Caco-2 (cell line): ENCODE results near the gene TPRG1. TPM values are rescaled to one million over a fixed set of nuclear protein-coding genes. Genes with fewer than 3 reads are reported as not detected.
A peak's percentile ranks its signal among the peaks of the same experiment; 100 is the strongest.

Experiments
- BruUV-seq: library from RNA; stranded (reverse); fragments of 400-500 nt; replicated peaks from 2 replicates; lab custom pipeline; 2021; lab: Mats Ljungman, UMichigan
- CTCF ChIA-PET: fragments of 300-600 bp; sonication (Branson Sonifier 250); formaldehyde crosslinking; loops from one replicate; lab custom pipeline; 2022; ENCODE audit warnings: antibody characterized with exemption; lab: Charles Lee
- POLR2A ChIA-PET: fragments of 300-600 bp; sonication (Branson Sonifier 250); formaldehyde crosslinking; loops from one replicate; lab custom pipeline; 2022; ENCODE audit warnings: antibody characterized with exemption; lab: Charles Lee
- DNase-seq, 2 experiments: peaks; one replicate each; pipeline versions ENCODE4 v3.0.0 to v3.0.0-alpha.2; 2020 to 2022
- H3K27me3 ChIP-seq: replicated peaks from 2 replicates; pipeline ENCODE4 v1.6.0; 2011; ENCODE audit warnings: low read length; ENCODE audit not compliant: control insufficient read depth, insufficient read depth
- H3K36me3 ChIP-seq: 2 replicates; pipeline ENCODE4 v1.5.1; 2011; ENCODE audit warnings: low read length; ENCODE audit not compliant: control insufficient read depth, insufficient read depth
- H3K4me1 ChIP-seq: fragments of 250-450 bp; sonication (Bioruptor Pico); 2 replicates; pipeline ENCODE4 v1.5.1; 2020; ENCODE audit warnings: mild to moderate bottlenecking
- H3K4me3 ChIP-seq: 2 replicates; pipeline ENCODE4 v1.5.1; 2011; ENCODE audit warnings: low read depth, mild to moderate bottlenecking, control low read depth, low read length
- H3K9me3 ChIP-seq: fragments of 250-450 bp; sonication (Bioruptor Pico); 2 replicates; pipeline ENCODE4 v1.5.1; 2020; ENCODE audit warnings: mild to moderate bottlenecking, moderate library complexity
- H3K27ac Mint-ChIP-seq: one replicate; pipeline ENCODE4 v1.8.0; 2022; ENCODE audit warnings: mixed read lengths; ENCODE audit not compliant: unreplicated experiment
- H3K27me3 Mint-ChIP-seq: one replicate; pipeline ENCODE4 v1.8.0; 2022; ENCODE audit warnings: mixed read lengths; ENCODE audit not compliant: insufficient read depth, unreplicated experiment
- H3K36me3 Mint-ChIP-seq: one replicate; pipeline ENCODE4 v1.8.0; 2022; ENCODE audit warnings: mild to moderate bottlenecking, mixed read lengths; ENCODE audit not compliant: insufficient read depth, unreplicated experiment
- H3K4me1 Mint-ChIP-seq: one replicate; pipeline ENCODE4 v1.8.0; 2022; ENCODE audit warnings: low read depth, mixed read lengths; ENCODE audit not compliant: unreplicated experiment
- H3K4me3 Mint-ChIP-seq: one replicate; pipeline ENCODE4 v1.8.0; 2022; ENCODE audit warnings: mild to moderate bottlenecking, moderate library complexity, mixed read lengths; ENCODE audit not compliant: unreplicated experiment
- H3K9me3 Mint-ChIP-seq: one replicate; pipeline ENCODE4 v1.8.0; 2022; ENCODE audit warnings: mixed read lengths; ENCODE audit not compliant: unreplicated experiment
- intact Hi-C: fragments of 100-400 bp; cut with micrococcal nuclease; formaldehyde crosslinking; loops from one replicate; pipeline ENCODE4 v1.10.0; 2022; ENCODE audit not compliant: unreplicated experiment
- total RNA-seq: library from RNA; stranded (reverse); gene quantifications from 2 replicates; pipeline ENCODE4 v1.2.3, GENCODE V29; 2022
- TF ChIP-seq, protein P1 (sequence below), 2 experiments: fragments of 200-600 bp in 1 of 2; IDR thresholded peaks; 1 replicate in 1 of 2; 2 replicates in 1 of 2; pipeline versions ENCODE4 v1.5.1 to v1.8.0; 2011 to 2022; ENCODE audit warnings: antibody characterized with exemption in 1 of 2, control low read depth in 1 of 2, inconsistent platforms in 1 of 2, low read depth in 1 of 2, low read length in 1 of 2, mild to moderate bottlenecking in 1 of 2, moderate library complexity in 1 of 2; ENCODE audit not compliant: insufficient read depth in 1 of 2, severe bottlenecking in 1 of 2, unreplicated experiment in 1 of 2

TPRG1 gene
- total RNA-seq, 1 experiment from 2014 or later: 1.5 TPM

DNA sequence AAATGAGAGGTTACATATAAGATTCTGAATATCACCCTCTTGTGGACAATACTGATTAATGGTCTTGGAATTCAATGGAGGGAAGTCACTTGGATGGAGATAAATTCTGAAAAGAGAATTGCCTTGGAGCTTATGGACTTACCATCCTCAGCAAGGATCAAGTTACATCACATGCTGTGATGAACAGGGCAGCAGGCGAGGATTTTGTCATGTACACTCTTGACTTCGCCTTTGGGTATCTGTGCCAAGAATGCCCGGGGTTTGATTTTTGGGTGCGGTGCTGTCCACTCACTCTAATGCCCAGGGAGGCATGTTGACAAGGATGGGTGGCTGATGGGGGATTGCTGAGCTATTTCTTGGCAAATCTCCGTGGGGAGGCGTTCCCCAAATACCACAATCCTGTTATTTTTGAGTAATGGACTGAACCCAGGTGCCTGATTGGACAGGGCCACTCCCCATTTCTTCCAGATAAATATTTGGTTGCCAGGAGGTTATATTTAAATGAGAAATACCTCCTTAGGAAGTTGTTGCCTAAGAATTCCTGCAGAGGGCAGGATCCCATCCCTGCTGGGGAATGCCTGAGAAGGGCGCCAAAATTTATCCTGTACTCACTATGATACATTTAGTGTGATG is 96.3 kb downstream of the TPRG1 start:
- Histone ChIP-seq H3K36me3 (no peaks in the 10 kb centered on the region), H3K9me3 (no peaks in the 10 kb centered on the region), H3K4me3 (no peak overlapping the region), H3K4me1 (no peaks in the 10 kb centered on the region), H3K27me3 (no peaks in the 10 kb centered on the region)
- Mint-ChIP-seq H3K27me3 (no peaks in the 10 kb centered on the region), H3K4me1 (peaks cover 13% of the 10 kb centered on the region), H3K4me3 (no peak overlapping the region), H3K36me3 (no peaks in the 10 kb centered on the region), H3K27ac (no peak overlapping the region), H3K9me3 (no peaks in the 10 kb centered on the region)
- intact Hi-C loops: no loop called here
- ChIA-PET CTCF (no interaction called here), POLR2A (no interaction called here)
- TF ChIP-seq, protein P1, sequence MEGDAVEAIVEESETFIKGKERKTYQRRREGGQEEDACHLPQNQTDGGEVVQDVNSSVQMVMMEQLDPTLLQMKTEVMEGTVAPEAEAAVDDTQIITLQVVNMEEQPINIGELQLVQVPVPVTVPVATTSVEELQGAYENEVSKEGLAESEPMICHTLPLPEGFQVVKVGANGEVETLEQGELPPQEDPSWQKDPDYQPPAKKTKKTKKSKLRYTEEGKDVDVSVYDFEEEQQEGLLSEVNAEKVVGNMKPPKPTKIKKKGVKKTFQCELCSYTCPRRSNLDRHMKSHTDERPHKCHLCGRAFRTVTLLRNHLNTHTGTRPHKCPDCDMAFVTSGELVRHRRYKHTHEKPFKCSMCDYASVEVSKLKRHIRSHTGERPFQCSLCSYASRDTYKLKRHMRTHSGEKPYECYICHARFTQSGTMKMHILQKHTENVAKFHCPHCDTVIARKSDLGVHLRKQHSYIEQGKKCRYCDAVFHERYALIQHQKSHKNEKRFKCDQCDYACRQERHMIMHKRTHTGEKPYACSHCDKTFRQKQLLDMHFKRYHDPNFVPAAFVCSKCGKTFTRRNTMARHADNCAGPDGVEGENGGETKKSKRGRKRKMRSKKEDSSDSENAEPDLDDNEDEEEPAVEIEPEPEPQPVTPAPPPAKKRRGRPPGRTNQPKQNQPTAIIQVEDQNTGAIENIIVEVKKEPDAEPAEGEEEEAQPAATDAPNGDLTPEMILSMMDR (IDR thresholded peaks at IDR 0.05; ENCODE audit: insufficient read depth in 1 of 2, low read depth in 1 of 2, low read length in 1 of 2, severe bottlenecking in 1 of 2, unreplicated experiment in 1 of 2): peak; percentile 16 to 22
- BruUV-seq: no TSS peak
- peak in 1 of 2 experiments; percentile 37 for DNase-seq

DNA sequence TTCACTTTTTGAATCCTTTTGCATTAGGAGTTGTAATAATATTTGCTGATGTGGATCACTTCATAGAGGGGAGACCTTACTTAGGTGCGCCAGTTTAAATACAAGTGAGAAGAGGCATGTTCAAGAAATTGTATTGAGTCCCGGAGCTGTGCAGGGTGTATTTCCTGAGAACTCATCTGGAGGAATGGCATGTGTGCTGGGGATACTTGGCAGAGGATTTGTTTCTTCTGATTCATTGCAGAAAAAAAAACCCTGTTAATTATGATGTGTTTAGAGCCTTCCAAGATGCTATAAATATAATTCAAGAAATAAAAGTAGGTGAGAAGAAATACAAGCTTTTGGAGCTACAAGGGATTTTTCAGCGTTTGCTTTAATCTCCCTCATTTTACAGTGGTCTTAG is 97.6 kb downstream of the TPRG1 start:
- TF ChIP-seq, protein P1 (IDR thresholded peaks at IDR 0.05; ENCODE audit: insufficient read depth in 1 of 2, low read depth in 1 of 2, low read length in 1 of 2, severe bottlenecking in 1 of 2, unreplicated experiment in 1 of 2): no peak
- Histone ChIP-seq H3K36me3 (no peaks in the 10 kb centered on the region), H3K4me3 (no peak overlapping the region), H3K27me3 (no peaks in the 10 kb centered on the region), H3K4me1 (no peaks in the 10 kb centered on the region), H3K9me3 (no peaks in the 10 kb centered on the region)
- Mint-ChIP-seq H3K9me3 (no peaks in the 10 kb centered on the region), H3K27me3 (no peaks in the 10 kb centered on the region), H3K27ac (no peak overlapping the region), H3K4me3 (no peak overlapping the region), H3K4me1 (peaks cover 13% of the 10 kb centered on the region), H3K36me3 (no peaks in the 10 kb centered on the region)
- BruUV-seq: no TSS peak
- no peak for DNase-seq
- ChIA-PET CTCF (interaction anchor here (0.6 kb wide), 1 partner anchor 228 kb away, joined by 3 read pairs; no protein-coding TSS in a partner anchor), POLR2A (no interaction called here)
- intact Hi-C loops: no loop called here

DNA sequence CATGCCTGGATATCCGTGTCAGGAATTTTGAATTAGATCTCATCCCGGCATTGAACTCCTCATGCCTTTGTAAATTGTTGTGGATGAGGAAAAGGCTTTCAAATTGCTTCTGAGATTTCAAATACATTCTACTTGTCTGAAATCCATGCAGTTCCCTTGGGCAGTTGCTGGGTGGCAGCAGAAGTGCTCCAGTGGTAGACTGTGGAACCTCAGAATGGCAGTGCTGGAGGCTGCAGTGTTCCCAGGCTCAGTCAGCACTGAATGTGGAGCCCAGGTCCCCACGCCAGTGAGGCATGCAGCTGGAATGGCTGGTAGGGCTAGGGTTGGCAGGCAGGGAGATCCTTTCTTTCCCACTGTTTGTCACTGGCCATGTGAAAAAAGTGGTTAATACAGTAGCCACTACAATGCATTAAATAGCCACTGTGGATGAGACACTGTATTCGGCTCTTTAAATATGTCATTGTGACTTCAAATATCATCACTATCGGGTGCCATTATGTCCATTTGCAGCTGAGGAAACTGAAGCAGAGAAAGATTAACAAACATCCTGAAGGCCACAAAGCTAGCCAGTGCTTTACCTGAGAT is 98.6 kb downstream of the TPRG1 start:
- Mint-ChIP-seq H3K27me3 (no peaks in the 10 kb centered on the region), H3K9me3 (no peaks in the 10 kb centered on the region), H3K27ac (no peak overlapping the region), H3K4me1 (peaks cover 13% of the 10 kb centered on the region), H3K36me3 (no peaks in the 10 kb centered on the region), H3K4me3 (no peak overlapping the region)
- DNase-seq: peak; percentile 73 to 76
- Histone ChIP-seq H3K27me3 (no peaks in the 10 kb centered on the region), H3K36me3 (no peaks in the 10 kb centered on the region), H3K4me1 (no peaks in the 10 kb centered on the region), H3K4me3 (no peak overlapping the region), H3K9me3 (no peaks in the 10 kb centered on the region)
- CTCF ChIA-PET: no interaction called here
- POLR2A ChIA-PET: no interaction called here
- intact Hi-C loops: loop anchor here (5.0 to 10.0 kb wide), 4 partner anchors 87 to 382 kb away; no protein-coding TSS in a partner anchor
- BruUV-seq: no TSS peak
- TF ChIP-seq, protein P1 (IDR thresholded peaks at IDR 0.05; ENCODE audit: insufficient read depth in 1 of 2, low read depth in 1 of 2, low read length in 1 of 2, severe bottlenecking in 1 of 2, unreplicated experiment in 1 of 2): peak; percentile 66 to 90
